22Rv1 (cell line): ENCODE data around the gene WDR5.

ENCODE experiments used
- H3K27ac ChIP-seq: fragments of 450-650 bp; 2 replicates; pipeline ENCODE4 v1.5.1; 2017
- CTCF ChIP-seq: fragments of 450-650 bp; IDR thresholded peaks from 2 replicates; pipeline ENCODE4 v1.5.1; 2017; ENCODE audit warnings: mild to moderate bottlenecking
- ZFX ChIP-seq: fragments of 450-650 bp; IDR thresholded peaks from 2 replicates; pipeline ENCODE4 v1.6.1; 2017; ENCODE audit warnings: antibody characterized with exemption, borderline replicate concordance

WDR5 gene

DNA sequence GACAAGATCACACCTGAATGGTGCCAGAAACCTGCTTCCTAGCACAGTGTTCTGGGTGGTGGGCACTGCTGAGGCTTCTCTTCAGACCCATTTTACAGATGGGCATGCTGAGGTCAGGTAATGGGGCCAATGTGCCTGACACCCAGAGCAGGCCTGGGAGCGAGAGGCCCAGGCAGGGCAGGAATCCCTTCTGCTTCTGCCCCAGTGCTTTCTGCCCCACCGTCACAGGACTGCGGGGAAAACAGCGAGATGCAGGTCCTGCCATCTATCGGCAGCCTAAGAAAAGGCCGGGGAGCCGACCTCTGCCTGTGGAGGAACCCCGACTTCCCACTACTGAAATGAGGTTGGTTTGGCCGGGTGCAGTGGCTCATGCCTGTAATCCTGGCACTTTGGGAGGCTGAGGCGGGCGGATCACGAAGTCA lies 51.2 kb downstream of the WDR5 start:
- TF ChIP-seq CTCF (peak; percentile 10; the same call in 1 of the 2 replicates), ZFX (no peak)
- no peak overlapping the region for H3K27ac ChIP-seq

DNA sequence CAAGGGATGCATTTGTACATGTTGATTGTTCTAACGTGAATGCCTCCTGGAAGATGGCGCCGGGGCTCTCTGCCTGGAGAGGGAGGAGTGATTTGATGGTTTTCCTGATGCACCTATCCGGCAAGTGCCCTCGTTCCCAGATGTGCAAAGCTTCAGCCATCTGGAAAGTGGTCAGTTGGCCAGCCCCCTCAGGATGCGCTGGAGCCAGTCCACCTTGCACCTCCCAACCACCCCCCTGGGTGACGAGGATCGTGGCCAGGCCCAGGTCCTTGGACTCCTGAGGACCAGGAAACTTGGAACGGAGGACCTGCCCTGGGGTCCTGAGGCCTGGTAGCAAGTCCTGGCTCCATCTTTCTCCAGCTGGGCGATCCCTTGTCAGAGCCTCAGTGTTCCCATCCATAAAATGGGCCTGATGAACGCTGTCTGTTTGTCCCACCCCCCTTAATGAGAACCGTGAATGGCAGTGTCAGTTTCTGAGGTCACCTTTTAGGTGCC lies 52.1 kb downstream of the WDR5 start:
- H3K27ac ChIP-seq: no peak overlapping the region
- TF ChIP-seq ZFX (no peak), CTCF (no peak)

GRCh38 chr9:134188386-134189144 lies 52.7 kb downstream of the WDR5 start:
- no peak overlapping the region for H3K27ac ChIP-seq
- TF ChIP-seq CTCF: no peak
- no peak for TF ChIP-seq ZFX

DNA sequence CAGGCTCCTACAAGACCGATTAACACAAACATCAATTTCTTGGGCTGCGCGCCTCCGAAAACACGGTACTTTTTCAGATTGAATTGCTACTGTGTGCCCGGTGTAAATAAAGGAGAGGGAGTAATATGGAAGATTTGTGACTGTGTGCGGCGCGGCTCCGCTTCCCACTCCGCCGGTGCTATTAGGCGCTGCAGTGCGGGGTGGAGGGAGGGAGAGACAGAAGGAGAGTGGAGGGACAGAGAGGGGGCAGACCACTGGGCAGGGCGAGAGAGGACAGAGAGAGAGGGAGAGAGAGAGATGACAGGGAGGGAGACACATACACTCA lies 53.2 kb downstream of the WDR5 start:
- TF ChIP-seq CTCF (no peak), ZFX (no peak)
- no peak overlapping the region for H3K27ac ChIP-seq

GRCh38 chr9:134189470-134190231 lies 53.8 kb downstream of the WDR5 start:
- H3K27ac ChIP-seq: no peak overlapping the region
- TF ChIP-seq CTCF (no peak), ZFX (no peak)

GRCh38 chr9:134190232-134191121 lies 54.6 kb downstream of the WDR5 start:
- TF ChIP-seq ZFX (no peak), CTCF (no peak)
- no peak overlapping the region for H3K27ac ChIP-seq
